IPS-11a (cell line): ENCODE measurements around the gene KCNK3.
"Not testable (repeated sequence)": the region's sequence is repeated elsewhere in the genome, so short reads cannot be mapped to it uniquely, and the experiment has no call there.

ENCODE experiments used
- H3K4me3 ChIP-seq: one replicate; pipeline ENCODE4 v1.5.1; 2013; ENCODE audit warnings: low read depth, low read length, control low read depth

Gene KCNK3

DNA sequence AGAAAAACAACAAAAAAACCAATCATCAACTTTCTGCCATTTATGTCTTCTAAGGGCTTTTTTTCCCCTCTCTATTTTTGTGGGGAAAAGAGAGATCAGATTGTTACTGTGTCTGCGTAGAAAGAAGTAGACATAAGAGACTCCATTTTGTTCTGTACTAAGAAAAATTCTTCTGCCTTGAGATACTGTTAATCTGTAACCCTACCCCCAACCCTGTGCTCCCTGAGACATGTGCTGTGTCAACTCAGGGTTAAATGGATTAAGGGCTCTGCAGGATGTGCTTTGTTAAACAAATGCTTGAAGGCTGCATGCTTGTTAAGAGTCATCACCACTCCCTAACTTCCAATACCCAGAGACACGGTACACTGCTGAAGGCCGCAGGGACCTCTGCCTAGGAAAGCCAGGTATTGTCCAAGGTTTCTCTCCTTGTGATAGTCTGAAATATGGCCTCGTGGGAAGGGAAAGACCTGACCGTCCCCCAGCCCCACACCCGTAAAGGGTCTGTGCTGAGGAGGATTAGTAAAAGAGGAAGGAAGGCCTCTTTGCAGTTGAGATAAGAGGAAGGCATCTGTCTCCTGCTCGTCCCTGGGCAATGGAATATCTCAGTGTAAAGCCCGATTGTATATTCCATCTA is 57.4 kb downstream of the KCNK3 start:
- not testable (repeated sequence) for H3K4me3 ChIP-seq

DNA sequence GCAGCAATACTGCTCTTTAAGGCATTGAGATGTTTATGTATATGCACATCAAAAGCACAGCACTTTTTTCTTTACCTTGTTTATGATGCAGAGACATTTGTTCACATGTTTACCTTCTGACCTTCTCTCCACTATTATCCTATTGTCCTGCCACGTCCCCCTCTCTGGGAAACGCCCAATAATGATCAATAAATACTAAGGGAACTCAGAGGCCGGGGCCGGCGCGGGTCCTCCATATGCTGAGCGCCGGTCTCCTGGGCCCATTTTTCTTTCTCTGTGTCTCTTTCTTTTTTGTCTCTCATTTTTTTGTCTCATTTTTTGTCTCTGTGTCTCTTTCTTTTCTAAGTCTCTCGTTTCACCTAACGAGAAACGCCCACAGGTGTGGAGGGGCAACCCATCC is 57.9 kb downstream of the KCNK3 start:
- H3K4me3 ChIP-seq, result not testable (repeated sequence)

DNA sequence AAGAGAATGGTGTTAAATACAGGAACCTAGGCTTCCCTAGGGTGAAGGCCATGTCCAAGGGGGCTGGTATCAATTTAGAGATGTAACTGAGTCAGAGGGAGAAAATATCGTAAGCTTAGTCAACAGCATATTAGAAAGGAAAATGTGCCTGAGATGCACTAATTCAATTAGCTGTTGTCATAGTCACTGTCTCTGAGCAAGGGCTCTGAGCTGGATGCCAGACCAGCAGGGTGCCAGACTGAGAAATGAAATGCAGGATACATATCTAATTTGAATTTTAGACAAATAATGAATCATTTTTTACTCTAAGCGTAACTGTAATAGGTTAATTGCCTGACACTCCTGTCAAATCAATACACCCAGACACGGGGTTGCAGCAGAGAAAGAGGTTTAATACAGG is 60.1 kb downstream of the KCNK3 start:
- H3K4me3 ChIP-seq, result no peak overlapping the region

DNA sequence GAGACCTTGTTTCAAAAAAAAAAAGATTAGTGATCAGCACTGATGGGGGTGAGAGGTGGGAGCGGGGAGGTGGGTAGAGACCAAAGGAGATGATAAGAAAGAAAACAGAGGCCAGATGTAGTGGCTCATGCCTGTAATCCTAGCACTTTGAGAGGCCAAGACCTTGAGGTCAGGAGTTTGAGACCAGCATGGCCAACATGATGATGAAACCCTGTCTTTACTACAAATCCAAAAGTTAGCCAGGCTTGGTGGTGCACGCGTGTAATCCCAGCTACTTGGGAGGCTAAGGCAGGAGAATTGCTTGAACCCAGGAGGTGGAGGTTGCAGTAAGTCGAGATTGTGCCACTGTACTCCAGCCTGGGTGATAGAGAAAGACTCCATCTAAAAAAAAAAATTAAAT is 62.0 kb downstream of the KCNK3 start:
- H3K4me3 ChIP-seq, result no peak overlapping the region

DNA sequence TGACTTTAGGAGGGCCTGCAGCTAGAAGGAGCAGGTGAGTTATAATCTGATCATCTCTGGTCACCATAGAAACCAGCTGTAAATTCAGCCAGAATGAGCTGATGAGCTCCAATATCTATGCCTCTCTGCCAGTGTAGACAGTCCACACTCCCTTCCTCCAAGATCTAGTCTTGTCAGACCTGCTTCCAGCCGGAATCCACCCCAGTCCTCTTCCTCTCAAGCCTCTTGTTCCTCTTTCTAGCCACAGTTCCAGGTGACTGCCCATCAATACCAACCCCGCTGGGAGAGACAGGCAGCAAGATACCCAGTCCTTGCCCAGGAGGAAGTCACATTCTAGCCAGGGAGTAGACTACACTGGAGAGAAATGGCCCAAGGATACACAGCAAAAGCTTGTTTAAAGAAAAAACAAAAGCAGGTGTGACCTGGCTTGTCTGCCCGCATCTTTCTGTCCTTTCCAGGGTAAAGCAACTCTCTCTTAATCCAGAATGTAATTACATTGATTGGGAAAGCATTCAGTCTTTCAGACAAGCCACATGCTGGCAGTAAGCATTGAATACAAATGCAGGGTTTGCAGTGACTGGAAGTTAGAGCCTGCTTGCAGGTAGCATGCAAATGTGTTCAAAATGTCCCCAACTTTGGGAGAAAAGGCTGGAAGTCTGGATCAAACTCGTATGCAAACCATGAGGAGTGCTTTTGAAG is 62.6 kb downstream of the KCNK3 start:
- no peak overlapping the region for H3K4me3 ChIP-seq

DNA sequence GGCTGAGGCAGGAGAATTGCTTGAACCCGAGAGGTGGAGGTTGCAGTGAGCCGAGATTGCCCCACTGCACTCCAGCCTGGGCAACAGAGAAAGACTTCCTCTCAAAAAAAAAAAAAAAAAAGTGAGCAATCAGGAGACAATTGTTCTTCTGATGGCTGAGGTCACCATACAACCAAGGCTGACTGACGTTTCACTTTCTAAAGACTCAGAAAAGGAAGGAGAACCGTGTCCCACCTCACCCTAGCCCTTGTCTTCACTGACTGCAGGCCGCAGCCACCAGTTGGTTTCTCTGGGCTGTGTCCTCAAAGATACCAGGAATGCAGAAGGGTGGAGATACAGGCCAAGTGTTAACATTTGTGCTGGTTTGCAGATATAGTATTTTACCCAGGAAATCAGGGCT is 63.8 kb downstream of the KCNK3 start:
- no peak overlapping the region for H3K4me3 ChIP-seq

DNA sequence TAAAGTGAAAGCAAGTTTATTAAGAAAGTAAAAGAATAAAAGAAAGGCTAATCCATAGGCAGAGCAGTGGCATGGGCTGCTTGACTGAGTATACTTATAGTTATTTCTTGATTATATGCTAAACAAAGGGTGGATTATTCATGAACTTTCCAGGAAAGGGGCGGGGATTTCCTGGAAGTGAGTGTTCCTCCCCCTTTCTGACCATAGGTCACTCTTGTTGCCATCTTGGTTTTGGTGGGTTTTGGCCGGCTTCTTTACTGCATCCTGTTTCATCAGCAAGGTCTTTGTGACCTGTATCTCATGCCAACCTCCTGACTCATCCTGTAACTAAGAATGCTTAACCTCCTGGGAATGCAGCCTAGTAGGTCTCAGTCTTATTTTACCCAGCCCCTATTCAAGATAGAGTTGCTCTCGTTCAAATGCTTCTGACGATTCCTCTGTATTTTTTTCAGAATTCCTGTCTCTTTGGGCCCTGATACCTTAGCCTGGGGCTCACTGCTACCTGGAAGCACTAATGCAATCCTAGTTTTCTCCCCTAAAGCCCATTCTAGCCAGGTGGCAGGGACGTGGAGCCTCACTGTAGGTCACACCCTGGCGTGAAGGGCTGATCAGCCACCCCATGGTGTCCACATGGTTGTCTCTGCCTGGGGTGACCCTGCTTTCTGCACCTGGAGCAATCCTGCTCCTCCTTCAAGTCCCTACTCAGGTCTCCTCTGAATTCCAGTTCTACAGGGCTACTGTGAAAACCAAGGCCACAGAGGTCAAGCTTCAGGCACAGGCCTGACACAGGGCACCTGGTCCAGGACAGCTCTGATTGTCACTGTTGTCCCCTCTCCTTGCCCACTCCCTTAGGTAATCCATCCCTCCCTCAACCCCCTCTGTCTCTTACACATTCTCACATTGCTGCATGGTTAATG is 65.6 kb downstream of the KCNK3 start:
- no peak overlapping the region for H3K4me3 ChIP-seq

DNA sequence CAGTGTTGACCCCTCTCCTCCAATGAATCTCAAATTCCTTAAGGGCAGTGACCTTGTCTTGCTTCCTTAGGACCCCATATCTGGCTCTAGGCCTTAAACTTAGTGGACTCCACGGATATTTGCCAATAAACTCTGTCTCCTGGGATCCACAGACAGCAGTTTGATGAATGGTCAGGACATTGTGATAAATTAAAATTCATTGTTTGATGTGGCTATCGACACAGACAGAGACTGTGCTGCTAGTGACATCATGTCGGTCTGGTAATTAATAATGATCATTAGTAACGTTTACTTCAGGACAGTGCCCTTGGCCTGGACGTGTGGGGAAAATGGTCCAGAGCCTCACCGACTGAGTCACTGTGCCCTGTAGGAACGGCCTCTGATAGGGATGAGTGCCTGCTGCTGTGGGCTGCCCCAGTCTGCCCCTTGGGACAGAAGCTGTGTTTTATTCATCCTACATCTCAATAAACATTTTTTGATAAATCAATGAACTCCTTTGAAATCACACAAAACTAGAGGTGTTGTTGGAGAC is 66.3 kb downstream of the KCNK3 start:
- no peak overlapping the region for H3K4me3 ChIP-seq

DNA sequence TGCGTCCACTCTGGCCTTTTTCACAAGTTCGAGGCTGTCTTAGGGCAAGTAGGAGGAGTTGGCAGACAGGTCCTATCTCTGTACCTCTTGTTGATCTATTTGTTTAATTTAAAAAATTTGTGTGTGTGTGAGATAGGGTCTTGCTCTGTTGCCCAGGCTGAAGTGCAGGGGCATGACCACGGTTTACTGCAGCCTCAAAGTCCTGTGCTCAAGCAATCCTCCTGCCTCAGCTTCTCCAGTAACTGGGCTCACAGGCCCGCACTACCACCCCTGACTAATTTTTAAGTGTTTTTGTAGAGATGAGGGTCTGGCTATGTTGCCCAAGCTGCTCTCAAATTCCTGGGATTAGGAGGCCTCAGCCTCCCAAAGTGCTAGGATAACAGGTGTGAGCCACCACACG is 67.3 kb downstream of the KCNK3 start:
- H3K4me3 ChIP-seq, result no peak overlapping the region

- not testable (repeated sequence) for H3K4me3 ChIP-seq
Observed at GRCh38 chr2:26760991-26761390, 68.5 kb downstream of the KCNK3 start.

GRCh38 chr2:26763019-26763418 is 70.5 kb downstream of the KCNK3 start:
- H3K4me3 ChIP-seq, result no peak overlapping the region

- H3K4me3 ChIP-seq, result peak within 1 kb of the TSS; percentile 81
Observed at GRCh38 chr2:26764078-26764887, 71.8 kb downstream of the KCNK3 start, which contains the start of gene SLC35F6. Gene SLC35F6, plus strand, starts transcription at chr2:26764284. Its CDS starts 66 bp downstream, at chr2:26764350.

DNA sequence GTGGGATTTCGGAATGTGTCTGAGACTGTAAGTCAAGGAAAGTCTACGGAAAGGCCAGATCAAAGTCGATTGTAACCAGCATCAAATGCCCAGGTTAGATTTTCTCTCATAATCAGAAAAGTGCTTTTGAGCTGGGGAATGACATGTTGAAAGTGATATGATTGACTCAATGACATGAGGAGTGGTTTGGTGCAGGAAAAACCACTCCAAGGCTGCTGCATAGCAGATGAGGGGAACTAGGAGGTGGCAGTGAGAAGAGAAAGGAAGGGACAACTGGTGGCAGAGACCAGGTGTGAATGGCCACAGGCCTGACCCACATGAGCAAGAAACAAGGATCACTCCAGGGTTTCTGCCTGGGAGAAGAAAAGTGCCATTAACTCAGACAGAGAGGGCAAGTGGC is 72.4 kb downstream of the KCNK3 start:
- H3K4me3 ChIP-seq, result peak overlapping the region; percentile 81

- H3K4me3 ChIP-seq, result no peak overlapping the region
Observed at GRCh38 chr2:26765475-26766200, 73.1 kb downstream of the KCNK3 start.

GRCh38 chr2:26767129-26767528 is 74.6 kb downstream of the KCNK3 start:
- no peak overlapping the region for H3K4me3 ChIP-seq

- no peak overlapping the region for H3K4me3 ChIP-seq
Observed at GRCh38 chr2:26767894-26768487, 75.5 kb downstream of the KCNK3 start.

GRCh38 chr2:26768759-26769088 is 76.2 kb downstream of the KCNK3 start:
- no peak overlapping the region for H3K4me3 ChIP-seq

- H3K4me3 ChIP-seq, result no peak overlapping the region
Observed at GRCh38 chr2:26769089-26769761, 76.7 kb downstream of the KCNK3 start.

GRCh38 chr2:26770986-26771586 is 78.6 kb downstream of the KCNK3 start:
- no peak overlapping the region for H3K4me3 ChIP-seq
